B cell (primary cell): ENCODE measurements around the gene SASH1. TPM values are rescaled to one million over a fixed set of nuclear protein-coding genes. Genes with fewer than 3 reads are reported as not detected.

Experiments used
- ATAC-seq: fragments of 200-7000 bp; cut with Tn5 transposase; one replicate; pipeline ENCODE4 v1.10.0; 2021; ENCODE audit warnings: low read depth, mild to moderate bottlenecking, moderate number of reproducible peaks, moderate library complexity
- CTCF ChIA-PET: fragments of 350-600 bp; sonication (Branson Sonifier 250); formaldehyde crosslinking; loops from one replicate; lab custom pipeline; 2021; ENCODE audit warnings: antibody characterized with exemption, inconsistent platforms; lab: Charles Lee
- POLR2A ChIA-PET: fragments of 350-600 bp; sonication (Branson Sonifier 250); formaldehyde crosslinking; loops from one replicate; lab custom pipeline; 2021; ENCODE audit warnings: antibody characterized with exemption; lab: Charles Lee
- DNase-seq: peaks from one replicate; pipeline ENCODE4 v3.0.0; 2013
- H2AFZ ChIP-seq: 2 replicates; pipeline ENCODE4 v1.6.1; 2012; ENCODE audit warnings: mild to moderate bottlenecking, low read depth, low read length; ENCODE audit not compliant: insufficient read depth, poor library complexity, severe bottlenecking
- H3K27ac ChIP-seq, 2 donors: 1 replicate in 1 of 2; 2 replicates in 1 of 2; pipeline ENCODE4 v1.5.1; 2012 to 2013; ENCODE audit warnings: low read length in 2 of 2, mild to moderate bottlenecking in 2 of 2, moderate library complexity in 1 of 2
- H3K27me3 ChIP-seq, 4 experiments: fragments of 200-600 bp in 1 of 4; sonication (generic) in 1 of 4; replicated peaks in 1 of 4; 1 replicate in 2 of 4; 2 replicates in 2 of 4; pipeline versions ENCODE4 v1.6.1 to v1.7.0; 2013 to 2016; ENCODE audit warnings: low read length in 3 of 4, mild to moderate bottlenecking in 2 of 4, mixed read lengths in 1 of 4, moderate library complexity in 1 of 4; ENCODE audit not compliant: insufficient read depth in 4 of 4, control insufficient read depth in 3 of 4; ENCODE audit errors: control extremely low read depth in 1 of 4
- H3K36me3 ChIP-seq, 2 experiments: replicated peaks in 1 of 2; 1 replicate in 1 of 2; 2 replicates in 1 of 2; pipeline versions ENCODE4 v1.6.1 to v1.7.1; 2013; ENCODE audit warnings: low read length in 1 of 2; ENCODE audit not compliant: insufficient read depth in 2 of 2, control insufficient read depth in 1 of 2; ENCODE audit errors: control extremely low read depth in 1 of 2, extremely low read depth in 1 of 2
- H3K4me1 ChIP-seq, 2 donors: fragments of 200-600 bp in 1 of 2; sonication (generic) in 1 of 2; 1 replicate in 1 of 2; 2 replicates in 1 of 2; pipeline versions ENCODE4 v1.5.1 to v1.6.1; 2013 to 2017; ENCODE audit warnings: low read length in 2 of 2; ENCODE audit not compliant: control insufficient read depth in 2 of 2, insufficient read depth in 2 of 2
- H3K4me2 ChIP-seq: replicated peaks from 2 replicates; pipeline ENCODE3; 2012; ENCODE audit warnings: mild to moderate bottlenecking, low read depth, low read length; ENCODE audit not compliant: poor library complexity, severe bottlenecking
- H3K4me3 ChIP-seq, 5 experiments: fragments of 200-600 bp in 1 of 5; sonication (generic) in 1 of 5; 1 replicate in 3 of 5; 2 replicates in 2 of 5; pipeline versions ENCODE4 v1.5.1 to v1.7.0; 2011 to 2016; ENCODE audit warnings: low read length in 4 of 5, mild to moderate bottlenecking in 4 of 5, low read depth in 2 of 5, control low read depth in 1 of 5, moderate library complexity in 1 of 5; ENCODE audit not compliant: insufficient read depth in 1 of 5; ENCODE audit errors: control extremely low read depth in 1 of 5, extremely low read depth in 1 of 5
- H3K79me2 ChIP-seq: fragments of 200-600 bp; sonication (generic); one replicate; pipeline ENCODE4 v1.6.0; 2016; ENCODE audit warnings: low read length; ENCODE audit not compliant: control insufficient read depth, insufficient read depth
- H3K9ac ChIP-seq: fragments of 200-600 bp; sonication (generic); 2 replicates; pipeline ENCODE4 v1.6.1; 2017; ENCODE audit warnings: mild to moderate bottlenecking, low read length, moderate library complexity
- H3K9me3 ChIP-seq, 3 donors: one replicate each; pipeline versions ENCODE4 v1.6.1 to v1.7.1; 2013; ENCODE audit warnings: low read length in 2 of 3; ENCODE audit not compliant: control insufficient read depth in 2 of 3, insufficient read depth in 1 of 3; ENCODE audit errors: control extremely low read depth in 1 of 3
- H4K20me1 ChIP-seq: 2 replicates; pipeline ENCODE4 v1.6.0; 2012; ENCODE audit warnings: mild to moderate bottlenecking, low read length; ENCODE audit not compliant: insufficient read depth, control insufficient read depth, poor library complexity, severe bottlenecking
- H3K27ac Mint-ChIP-seq: one replicate; pipeline ENCODE4 v1.8.0; 2021; ENCODE audit warnings: mixed read lengths
- H3K27me3 Mint-ChIP-seq: one replicate; pipeline ENCODE4 v1.8.0; 2021; ENCODE audit warnings: mixed read lengths
- H3K4me1 Mint-ChIP-seq: one replicate; pipeline ENCODE4 v1.8.0; 2021; ENCODE audit warnings: mixed read lengths
- H3K4me3 Mint-ChIP-seq: one replicate; pipeline ENCODE4 v1.8.0; 2021; ENCODE audit warnings: mixed read lengths
- H3K9me3 Mint-ChIP-seq: one replicate; pipeline ENCODE4 v1.8.0; 2022; ENCODE audit warnings: mixed read lengths; ENCODE audit not compliant: insufficient read depth
- CTCF ChIP-seq: fragments of 200-600 bp; IDR thresholded peaks from one replicate; pipeline ENCODE4 v1.8.0; 2022; ENCODE audit warnings: antibody characterized with exemption, mild to moderate bottlenecking
- EZH2 ChIP-seq: IDR thresholded peaks from 2 replicates; pipeline ENCODE4 v1.6.1; 2012; ENCODE audit warnings: borderline replicate concordance, low read depth, mild to moderate bottlenecking, moderate library complexity, low read length; ENCODE audit not compliant: insufficient read depth, poor library complexity, severe bottlenecking
- WGBS: methylation state at CpG from one replicate; pipeline ENCODE4 v1.1.5; 2013; ENCODE audit warnings: missing lambda C conversion rate; ENCODE audit not compliant: insufficient coverage; 5-methylcytosine and 5-hydroxymethylcytosine counted together
- intact Hi-C: fragments of 100-400 bp; cut with micrococcal nuclease; formaldehyde crosslinking; loops from one replicate; pipeline ENCODE4 v1.10.0; 2022
- polyA plus RNA-seq: library from polyadenylated mRNA; depleted of rRNA; stranded (reverse); fragments of >200 nt; gene quantifications from 2 replicates; pipeline ENCODE4 v1.2.3, GENCODE V29; 2012
- total RNA-seq, 2 donors: library from RNA; stranded (reverse); fragments of 120-200 nt in 1 of 2; gene quantifications; 1 replicate in 1 of 2; 2 replicates in 1 of 2; pipeline versions ENCODE4 v1.2.3 to v1.2.4, GENCODE V29; 2013 to 2022

Gene SASH1
- total and polyA plus RNA-seq, 2 donors (not counting 1 experiment from before 2014, with no cell fraction given): 0.01 to 0.07 TPM

- Histone ChIP-seq H3K4me3 (no peak overlapping the region), H3K27me3 (no peaks in the 10 kb centered on the region), H2AFZ (no peak overlapping the region), H3K9me3 (no peaks in the 10 kb centered on the region), H3K9ac (no peak overlapping the region), H3K4me2 (no peak overlapping the region), H4K20me1 (no peaks in the 10 kb centered on the region), H3K79me2 (no peaks in the 10 kb centered on the region), H3K36me3 (no peaks in the 10 kb centered on the region), H3K27ac (no peak overlapping the region), H3K4me1 (no peaks in the 10 kb centered on the region)
- ChIA-PET POLR2A (no interaction called here), CTCF (no interaction called here)
- Mint-ChIP-seq H3K4me3 (no peak overlapping the region), H3K27ac (no peak overlapping the region), H3K4me1 (no peaks in the 10 kb centered on the region), H3K9me3 (no peaks in the 10 kb centered on the region), H3K27me3 (peaks cover 13% of the 10 kb centered on the region)
- ATAC-seq: no peak
- no peak for TF ChIP-seq CTCF
- no peak for TF ChIP-seq EZH2
- no peak for DNase-seq
- intact Hi-C loops: no loop called here
- WGBS: no CpG with 5 or more reads among the region's 3 CpGs
These were observed 58.9 kb downstream of the SASH1 start for GRCh38 chr6:148401571-148401970.

GRCh38 chr6:148404456-148405054 lies 61.9 kb downstream of the SASH1 start:
- H3K4me3 Mint-ChIP-seq: no peak overlapping the region
- ChIA-PET POLR2A (no interaction called here), CTCF (no interaction called here)
- ATAC-seq (no peak), DNase-seq (no peak)
- no peak overlapping the region for H3K4me3 ChIP-seq
- H3K27me3 ChIP-seq: no peaks in the 10 kb centered on the region
- H3K27me3 Mint-ChIP-seq: peaks cover 24% of the 10 kb centered on the region
- H3K27ac ChIP-seq: no peak overlapping the region
- TF ChIP-seq CTCF (no peak), EZH2 (no peak)
- no peaks in the 10 kb centered on the region for H3K4me1 ChIP-seq
- no peak overlapping the region for H3K4me2 ChIP-seq
- no peak overlapping the region for H3K27ac Mint-ChIP-seq
- H2AFZ ChIP-seq: no peak overlapping the region
- no peaks in the 10 kb centered on the region for H3K9me3 ChIP-seq
- no peaks in the 10 kb centered on the region for H3K9me3 Mint-ChIP-seq
- no peak overlapping the region for H3K9ac ChIP-seq
- intact Hi-C loops: no loop called here
- WGBS: 93% methylated on average over 3 of the region's 10 CpGs
- no peaks in the 10 kb centered on the region for H3K4me1 Mint-ChIP-seq
- no peaks in the 10 kb centered on the region for H3K79me2 ChIP-seq
- H3K36me3 ChIP-seq: no peaks in the 10 kb centered on the region
- H4K20me1 ChIP-seq: no peaks in the 10 kb centered on the region
